Measurements from ENCODE around the gene RNF144A. TPM values are rescaled to one million over a fixed set of nuclear protein-coding genes. Genes with fewer than 3 reads are reported as not detected.
"Not testable (repeated sequence)": the region's sequence is repeated elsewhere in the genome, so short reads cannot be mapped to it uniquely, and the experiment has no call there.

The RNF144A gene
- total RNA-seq, 3 donors from 2014 or later = 10.8 to 17.1 (median 11.6) TPM

DNA sequence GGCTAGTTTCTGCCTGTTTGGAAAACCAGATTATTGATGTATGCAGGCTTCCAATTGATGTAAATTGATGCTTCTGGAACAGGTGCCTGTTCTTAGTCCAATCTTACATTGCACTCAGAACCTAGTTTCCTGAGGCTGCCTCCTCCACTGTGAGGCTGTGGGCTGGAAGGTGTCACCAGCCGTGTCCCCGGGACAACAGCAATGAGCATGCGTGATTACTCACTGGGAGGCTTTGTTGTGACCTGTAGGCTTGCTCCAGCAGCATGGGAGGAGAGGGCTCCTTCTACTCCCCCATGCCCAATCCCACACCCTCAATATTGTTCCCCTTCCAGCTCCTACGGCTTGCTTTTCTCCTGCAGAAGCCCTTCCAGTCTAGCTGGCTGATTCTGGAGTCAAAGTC is 28.5 kb upstream of the RNF144A start:
- no peak for TF ChIP-seq POLR2AphosphoS5 (IDR thresholded peaks at IDR 0.05)
- TF ChIP-seq, protein P1, sequence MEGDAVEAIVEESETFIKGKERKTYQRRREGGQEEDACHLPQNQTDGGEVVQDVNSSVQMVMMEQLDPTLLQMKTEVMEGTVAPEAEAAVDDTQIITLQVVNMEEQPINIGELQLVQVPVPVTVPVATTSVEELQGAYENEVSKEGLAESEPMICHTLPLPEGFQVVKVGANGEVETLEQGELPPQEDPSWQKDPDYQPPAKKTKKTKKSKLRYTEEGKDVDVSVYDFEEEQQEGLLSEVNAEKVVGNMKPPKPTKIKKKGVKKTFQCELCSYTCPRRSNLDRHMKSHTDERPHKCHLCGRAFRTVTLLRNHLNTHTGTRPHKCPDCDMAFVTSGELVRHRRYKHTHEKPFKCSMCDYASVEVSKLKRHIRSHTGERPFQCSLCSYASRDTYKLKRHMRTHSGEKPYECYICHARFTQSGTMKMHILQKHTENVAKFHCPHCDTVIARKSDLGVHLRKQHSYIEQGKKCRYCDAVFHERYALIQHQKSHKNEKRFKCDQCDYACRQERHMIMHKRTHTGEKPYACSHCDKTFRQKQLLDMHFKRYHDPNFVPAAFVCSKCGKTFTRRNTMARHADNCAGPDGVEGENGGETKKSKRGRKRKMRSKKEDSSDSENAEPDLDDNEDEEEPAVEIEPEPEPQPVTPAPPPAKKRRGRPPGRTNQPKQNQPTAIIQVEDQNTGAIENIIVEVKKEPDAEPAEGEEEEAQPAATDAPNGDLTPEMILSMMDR (IDR thresholded peaks at IDR 0.05) = no peak
- TF ChIP-seq POLR2A (IDR thresholded peaks at IDR 0.05) = no peak
- intact Hi-C loops (cut with DNase I; ENCODE audit: low total_unique reads) = no loop called here

GRCh38 chr2:6893876-6894482 is 23.2 kb upstream of the RNF144A start:
- H3K27ac ChIP-seq = no peak overlapping the region
- intact Hi-C loops (cut with DNase I; ENCODE audit: low total_unique reads) = no loop called here

More for the DNA sequence above, 28.5 kb upstream of the RNF144A start:
- Histone ChIP-seq H3K36me3 (no peaks in the 10 kb centered on the region), H3K9me3 (no peaks in the 10 kb centered on the region), H3K27me3 (no peaks in the 10 kb centered on the region), H3K27ac (no peak overlapping the region), H3K4me1 (no peaks in the 10 kb centered on the region), H3K4me3 (no peak overlapping the region)
- DNase-seq (ENCODE audit: low spot score in 2 of 2) = no peak

GRCh38 chr2:6896930-6897759 is 20.1 kb upstream of the RNF144A start:
- H3K27ac ChIP-seq = no peak overlapping the region
- H3K4me3 ChIP-seq = no peak overlapping the region
- H3K9me3 ChIP-seq = no peaks in the 10 kb centered on the region
- no peak for DNase-seq (ENCODE audit: low spot score in 2 of 2)
- no peaks in the 10 kb centered on the region for H3K36me3 ChIP-seq
- intact Hi-C loops (cut with DNase I; ENCODE audit: low total_unique reads) = no loop called here
- TF ChIP-seq, protein P1 (IDR thresholded peaks at IDR 0.05) = peak; percentile 64 to 80 (median 75)
- no peak for TF ChIP-seq POLR2A (IDR thresholded peaks at IDR 0.05)
- TF ChIP-seq POLR2AphosphoS5 (IDR thresholded peaks at IDR 0.05) = no peak
- no peaks in the 10 kb centered on the region for H3K4me1 ChIP-seq
- no peaks in the 10 kb centered on the region for H3K27me3 ChIP-seq

More at GRCh38 chr2:6893876-6894482, 23.2 kb upstream of the RNF144A start:
- no peak overlapping the region for H3K4me3 ChIP-seq
- TF ChIP-seq POLR2AphosphoS5 (IDR thresholded peaks at IDR 0.05) (no peak), POLR2A (IDR thresholded peaks at IDR 0.05) (no peak)
- TF ChIP-seq, protein P1 (IDR thresholded peaks at IDR 0.05) = no peak
- H3K27me3 ChIP-seq = no peaks in the 10 kb centered on the region
- no peak for DNase-seq (ENCODE audit: low spot score in 2 of 2)
- H3K9me3 ChIP-seq = no peaks in the 10 kb centered on the region
- H3K36me3 ChIP-seq = no peaks in the 10 kb centered on the region
- no peaks in the 10 kb centered on the region for H3K4me1 ChIP-seq

- H3K36me3 ChIP-seq; H3K27ac ChIP-seq; H3K27me3 ChIP-seq; DNase-seq (ENCODE audit: low spot score in 2 of 2); intact Hi-C loops (cut with DNase I; ENCODE audit: low total_unique reads); H3K9me3 ChIP-seq; H3K4me1 ChIP-seq; H3K4me3 ChIP-seq: not testable (repeated sequence)
Observed at GRCh38 chr2:6902581-6902980, 14.6 kb upstream of the RNF144A start.

GRCh38 chr2:6905668-6906067 is 11.5 kb upstream of the RNF144A start:
- Histone ChIP-seq H3K27me3 (no peaks in the 10 kb centered on the region), H3K9me3 (no peaks in the 10 kb centered on the region), H3K36me3 (no peaks in the 10 kb centered on the region), H3K4me3 (no peak overlapping the region), H3K27ac (no peak overlapping the region), H3K4me1 (no peaks in the 10 kb centered on the region)
- no peak for DNase-seq (ENCODE audit: low spot score in 2 of 2)
- intact Hi-C loops (cut with DNase I; ENCODE audit: low total_unique reads) = no loop called here
- no peak for TF ChIP-seq POLR2AphosphoS5 (IDR thresholded peaks at IDR 0.05)
- TF ChIP-seq POLR2A (IDR thresholded peaks at IDR 0.05) = no peak
- TF ChIP-seq, protein P1 (IDR thresholded peaks at IDR 0.05) = no peak

All from breast epithelium (tissue), 4 donors.